ENCODE measurements around the gene TIA1.
A peak's percentile ranks its signal among the peaks of the same experiment; 100 is the strongest.
"Not testable (repeated sequence)": the region's sequence is repeated elsewhere in the genome, so short reads cannot be mapped to it uniquely, and the experiment has no call there.

Gene TIA1

GRCh38 chr2:70214953-70215549 is 33.4 kb downstream of the TIA1 start:
- DNase-seq (ENCODE audit: low spot score): no peak

GRCh38 chr2:70214365-70214764 is 34.1 kb downstream of the TIA1 start:
- DNase-seq (ENCODE audit: low spot score): no peak

DNA sequence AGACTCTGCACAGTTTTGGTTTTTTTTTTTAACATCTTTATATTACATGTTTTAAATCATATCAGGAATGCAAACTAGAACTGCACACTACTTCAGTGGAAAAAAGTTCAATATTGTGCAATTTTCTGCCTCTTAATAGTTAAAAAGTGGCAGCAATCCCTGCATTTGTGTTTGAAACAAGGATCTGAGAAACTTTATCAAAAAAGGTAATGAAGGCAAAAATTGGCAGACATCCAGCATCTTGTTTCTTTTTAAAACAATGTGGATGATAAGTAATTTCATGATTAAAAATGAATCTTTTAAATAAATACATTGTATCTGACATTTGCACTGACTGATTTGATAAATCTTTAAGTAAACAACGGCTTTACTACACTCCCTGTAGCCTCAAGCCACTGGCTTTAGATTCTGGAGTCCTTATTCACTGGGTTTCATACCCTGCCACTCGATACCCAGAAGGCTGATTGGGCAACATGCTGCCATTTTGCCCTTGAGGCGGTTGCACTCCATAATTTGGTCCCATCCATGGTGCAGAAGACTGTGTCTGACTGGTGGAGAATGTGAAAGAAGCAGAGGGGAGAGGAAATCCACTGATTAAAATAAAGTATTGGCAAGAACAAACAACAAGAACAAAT is 36.0 kb downstream of the TIA1 start:
- DNase-seq (ENCODE audit: low spot score): no peak

- DNase-seq (ENCODE audit: low spot score): no peak
These were observed 36.8 kb downstream of the TIA1 start for GRCh38 chr2:70211595-70211994.

DNA sequence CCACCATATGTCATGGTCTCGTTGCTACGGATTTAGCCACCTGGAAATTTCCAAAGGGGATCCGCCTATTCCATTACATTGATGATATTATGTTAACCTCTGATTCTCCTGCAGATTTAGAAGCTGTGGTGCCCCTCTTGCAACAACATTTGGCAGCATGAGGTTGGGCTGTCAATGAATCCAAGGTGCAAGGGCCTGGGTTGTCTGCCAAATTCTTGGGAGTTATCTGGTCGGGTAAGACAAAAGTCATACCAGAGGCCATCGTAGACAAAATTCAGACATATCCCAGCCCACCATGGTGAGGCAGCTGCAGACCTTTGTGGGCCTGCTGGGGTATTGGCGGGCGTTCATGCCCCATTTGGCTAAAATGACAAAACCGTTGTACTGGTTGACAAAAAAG is 44.0 kb downstream of the TIA1 start:
- DNase-seq (ENCODE audit: low spot score): no peak

GRCh38 chr2:70203086-70203485 is 45.3 kb downstream of the TIA1 start:
- DNase-seq (ENCODE audit: low spot score): no peak

- no peak for DNase-seq (ENCODE audit: low spot score)
These were observed 46.1 kb downstream of the TIA1 start for GRCh38 chr2:70202236-70202806.

GRCh38 chr2:70201831-70202230 is 46.6 kb downstream of the TIA1 start:
- DNase-seq (ENCODE audit: low spot score): no peak

- no peak for DNase-seq (ENCODE audit: low spot score)
These were observed 47.1 kb downstream of the TIA1 start for GRCh38 chr2:70201225-70201768.

DNA sequence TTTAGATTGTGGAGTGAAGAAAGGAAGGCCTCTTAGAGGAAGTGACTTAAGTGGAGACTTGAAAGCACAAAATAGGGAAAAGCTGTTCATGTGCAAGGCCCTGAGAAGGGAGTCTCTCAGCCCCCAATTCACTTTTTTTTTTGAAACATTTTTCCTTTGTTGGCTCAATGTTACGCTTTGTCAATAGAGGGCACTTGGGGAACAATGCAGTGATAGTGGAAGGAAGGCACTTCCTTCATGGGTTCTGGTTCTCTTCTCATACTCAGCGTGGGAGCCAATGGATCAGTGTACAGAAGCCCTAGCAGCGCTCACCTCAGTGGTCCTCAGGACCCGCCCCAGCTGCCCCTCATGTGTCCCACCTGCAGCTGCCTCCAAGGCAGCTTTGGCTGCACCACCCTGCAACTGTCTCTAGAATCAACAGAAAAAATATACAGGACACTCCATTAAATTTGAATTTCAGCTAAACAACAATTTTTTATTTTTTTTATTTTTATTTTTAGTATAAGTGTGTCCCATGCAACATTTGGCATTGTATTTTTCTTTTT is 49.0 kb downstream of the TIA1 start:
- DNase-seq (ENCODE audit: low spot score): no peak

DNA sequence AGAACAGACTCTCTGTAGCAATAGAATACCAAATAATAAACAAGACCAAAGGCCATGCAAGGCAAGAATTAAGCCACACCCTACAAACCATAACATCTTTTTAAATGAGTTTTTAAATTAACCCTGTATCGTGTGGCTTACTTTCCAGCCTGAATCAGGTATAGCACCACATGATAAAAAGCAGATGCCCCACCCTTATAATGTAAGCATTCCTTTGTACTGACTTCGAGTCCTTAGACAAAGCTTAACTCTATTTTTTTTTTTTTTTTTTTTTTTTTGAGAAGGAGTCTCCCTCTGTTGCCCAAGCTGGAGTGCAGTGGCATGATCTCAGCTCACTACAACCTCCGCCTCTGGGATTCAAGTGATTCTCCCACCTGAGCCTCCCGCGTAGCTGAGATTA is 55.9 kb downstream of the TIA1 start:
- no peak for DNase-seq (ENCODE audit: low spot score)

GRCh38 chr2:70191244-70191735 is 57.1 kb downstream of the TIA1 start:
- no peak for DNase-seq (ENCODE audit: low spot score)

- peak; percentile 96 for DNase-seq (ENCODE audit: low spot score)
These were observed 57.8 kb downstream of the TIA1 start, which contains the start of gene C2orf42 for GRCh38 chr2:70190418-70191243. Gene C2orf42, minus strand, starts transcription at chr2:70191019. Its CDS starts 9,034 bp downstream, at chr2:70181985.

DNA sequence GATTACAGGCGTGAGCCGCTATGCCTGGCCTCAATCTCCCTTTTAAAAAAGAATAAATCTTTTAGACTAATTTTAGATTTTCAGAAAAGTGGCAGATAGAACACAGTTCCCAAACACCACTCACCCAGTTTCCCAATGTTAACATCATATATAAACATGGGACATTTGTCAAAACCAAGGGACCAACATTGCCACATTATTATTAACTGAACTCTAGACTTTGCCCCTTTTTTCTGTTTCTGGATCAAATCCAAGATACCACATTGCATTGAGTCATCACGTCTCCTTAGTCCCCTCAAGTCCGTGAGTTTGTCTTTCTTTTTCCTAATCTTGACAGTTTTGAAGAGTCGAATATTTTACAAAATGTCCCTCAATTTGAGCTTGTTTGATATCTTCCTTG is 60.0 kb downstream of the TIA1 start:
- DNase-seq (ENCODE audit: low spot score): no peak

GRCh38 chr2:70187170-70187569 is 61.3 kb downstream of the TIA1 start:
- not testable (repeated sequence) for DNase-seq (ENCODE audit: low spot score)

DNA sequence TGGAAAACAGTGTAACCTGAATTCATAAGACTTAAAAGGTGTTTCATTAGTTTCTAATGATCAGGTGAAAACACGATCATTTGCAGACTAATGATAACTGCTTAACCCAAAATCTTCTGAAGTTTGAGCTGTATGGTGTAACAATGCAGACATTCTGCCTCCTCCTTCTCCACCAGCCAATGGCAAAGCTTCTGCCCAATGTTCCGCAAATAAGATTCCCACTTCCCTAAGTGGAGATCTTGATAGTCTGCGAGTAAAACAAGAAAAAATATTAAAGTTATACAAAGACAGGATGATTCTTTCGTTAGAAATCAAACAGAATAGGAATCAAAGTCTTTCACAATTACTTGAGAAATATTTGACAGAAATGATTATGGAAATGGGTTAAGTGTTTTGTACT is 65.7 kb downstream of the TIA1 start:
- DNase-seq (ENCODE audit: low spot score): no peak

DNA sequence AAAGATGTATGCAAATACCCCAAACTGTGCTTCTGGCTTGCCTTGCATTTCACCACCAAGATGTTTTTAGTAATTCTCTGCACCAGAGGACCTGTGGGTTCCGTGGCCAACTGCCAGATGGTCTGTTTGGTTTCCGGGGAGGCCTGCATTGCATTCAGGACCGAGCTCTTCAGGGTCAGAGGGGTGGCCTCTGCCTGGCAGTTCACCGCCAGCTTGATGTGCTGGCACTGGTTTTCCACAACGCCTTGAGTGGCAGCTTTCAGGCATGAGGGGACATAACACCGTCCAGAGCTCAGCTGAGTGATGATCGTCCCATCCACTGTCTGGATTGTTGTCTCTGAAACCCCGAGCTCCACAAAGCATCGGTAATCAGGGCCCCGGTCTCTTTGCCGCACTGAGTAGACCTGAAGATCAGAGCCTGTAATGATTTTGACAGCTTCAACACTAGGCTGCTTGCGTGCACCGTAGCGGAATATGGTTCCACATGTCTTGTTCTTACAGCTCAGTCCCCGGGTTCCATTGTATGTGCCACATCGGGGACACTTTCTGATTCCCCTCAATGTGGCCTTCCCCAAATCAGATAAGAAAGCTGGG is 67.0 kb downstream of the TIA1 start:
- DNase-seq (ENCODE audit: low spot score): no peak

- no peak for DNase-seq (ENCODE audit: low spot score)
These were observed 74.9 kb downstream of the TIA1 start for GRCh38 chr2:70173520-70173919.

DNA sequence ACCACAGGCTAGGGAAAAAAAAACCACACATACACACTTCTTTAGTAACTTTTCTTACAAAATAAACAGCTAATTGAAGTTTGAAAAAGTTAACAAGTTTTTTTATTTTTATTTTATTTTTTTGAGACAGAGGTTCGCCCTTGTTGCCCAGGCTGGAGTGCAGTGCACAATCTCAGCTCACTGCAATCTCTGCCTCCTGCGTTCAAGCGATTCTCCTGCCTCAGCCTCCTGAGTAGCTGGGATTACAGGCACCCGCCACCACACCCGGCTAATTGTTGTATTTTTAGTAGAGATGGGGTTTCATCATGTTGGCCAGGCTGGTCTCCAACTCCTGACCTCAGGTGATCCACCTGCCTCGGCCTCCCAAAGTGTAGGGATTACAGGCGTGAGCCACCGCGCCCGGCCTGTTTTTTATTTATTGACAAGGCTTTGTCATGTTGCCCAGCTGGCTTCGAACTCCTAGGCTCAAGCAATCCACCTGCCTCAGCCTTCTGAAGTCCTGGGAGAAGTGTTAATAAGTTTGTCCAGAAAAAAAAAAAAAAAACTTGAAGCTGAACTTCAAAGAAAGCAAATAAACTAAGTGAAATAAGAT is 78.7 kb downstream of the TIA1 start:
- DNase-seq (ENCODE audit: low spot score): not testable (repeated sequence)

GRCh38 chr2:70161069-70161534 is 87.3 kb downstream of the TIA1 start:
- no peak for DNase-seq (ENCODE audit: low spot score)

DNA sequence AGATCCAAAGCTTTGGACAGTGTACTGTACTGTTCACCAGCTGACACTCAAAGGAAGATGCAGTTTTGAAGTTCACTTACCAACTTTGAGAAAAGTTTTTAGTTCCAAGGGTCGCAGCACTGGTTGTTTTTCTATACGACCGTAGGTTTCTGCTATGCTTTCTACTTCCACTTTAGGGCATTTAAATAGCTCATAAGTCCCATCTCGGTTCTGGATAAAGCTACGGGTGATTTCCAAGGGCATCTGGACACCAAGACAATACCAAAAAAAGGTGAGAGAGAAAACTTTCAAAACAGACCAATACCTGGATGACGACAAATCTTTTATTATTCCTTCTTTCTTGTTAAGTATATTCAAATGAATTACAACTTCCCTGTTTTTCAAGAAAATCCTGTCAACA is 87.9 kb downstream of the TIA1 start:
- no peak for DNase-seq (ENCODE audit: low spot score)

Measured in globus pallidus (tissue), 1 donor.